Measurements from ENCODE around the gene GDF7.

DNA sequence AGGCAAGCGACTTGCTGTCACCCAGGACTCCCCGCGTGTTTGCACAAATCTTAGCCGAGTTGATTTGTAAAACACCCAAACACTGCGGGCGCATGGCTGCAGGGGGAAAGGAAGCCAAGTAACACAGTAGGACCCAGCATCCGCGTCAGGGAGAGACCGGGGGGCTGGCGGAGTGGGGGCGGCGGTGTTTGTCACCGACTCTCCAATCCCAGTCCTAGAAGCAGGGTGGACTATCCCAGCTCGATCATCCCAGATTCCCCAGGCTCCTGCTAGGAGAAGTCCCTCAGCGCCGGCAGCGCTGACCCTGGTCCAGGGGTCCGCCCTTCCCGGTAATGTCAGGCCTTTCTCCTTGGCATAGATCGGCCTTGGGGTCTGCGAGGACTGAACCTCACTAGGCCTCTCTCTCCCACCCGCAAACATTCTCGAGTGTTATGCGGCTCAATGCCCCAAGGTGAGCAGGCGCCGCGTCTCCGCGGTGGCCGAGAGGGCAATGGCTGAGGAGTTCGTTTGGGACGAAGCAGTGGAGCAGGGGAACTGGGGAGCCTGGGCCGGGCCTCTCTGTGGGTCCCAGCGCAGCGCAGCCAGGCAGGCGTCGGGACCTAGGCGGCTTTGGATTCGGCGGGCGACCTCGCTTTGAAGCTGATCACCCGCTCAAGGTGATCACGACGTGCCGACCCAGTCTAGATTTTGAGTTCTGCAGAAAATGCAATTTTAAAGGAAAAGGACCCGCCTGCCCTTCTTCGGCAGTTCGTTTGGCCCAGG lies 1.5 kb upstream of the GDF7 start:
- TF ChIP-seq BHLHE40 (IDR thresholded peaks at IDR 0.05; ENCODE audit: borderline replicate concordance) = no peak
- TF ChIP-seq NFRKB (IDR thresholded peaks at IDR 0.05) = no peak
- no peak for TF ChIP-seq FOXM1 (IDR thresholded peaks at IDR 0.05; ENCODE audit: borderline replicate concordance)
- no peak for TF ChIP-seq CTBP1 (IDR thresholded peaks at IDR 0.05; ENCODE audit: borderline replicate concordance)
- TF ChIP-seq ELF4 (IDR thresholded peaks at IDR 0.05) = no peak
- no peak for TF ChIP-seq FOXK2 (IDR thresholded peaks at IDR 0.05)
- TF ChIP-seq ZNF384 (IDR thresholded peaks at IDR 0.05) = no peak
- TF ChIP-seq SP1 (IDR thresholded peaks at IDR 0.05) = no peak
- TF ChIP-seq ARNT (IDR thresholded peaks at IDR 0.05) = no peak
